HG03066 (cell line): ENCODE measurements around the gene IGSF3.
"Not testable (repeated sequence)": the region's sequence is repeated elsewhere in the genome, so short reads cannot be mapped to it uniquely, and the experiment has no call there.

ENCODE experiments used
- ATAC-seq: cut with Tn5 transposase; IDR thresholded peaks from one replicate; pipeline ENCODE4 v1.9.1; 2021; ENCODE audit warnings: low read depth; ENCODE audit not compliant: unreplicated experiment

The IGSF3 gene

DNA sequence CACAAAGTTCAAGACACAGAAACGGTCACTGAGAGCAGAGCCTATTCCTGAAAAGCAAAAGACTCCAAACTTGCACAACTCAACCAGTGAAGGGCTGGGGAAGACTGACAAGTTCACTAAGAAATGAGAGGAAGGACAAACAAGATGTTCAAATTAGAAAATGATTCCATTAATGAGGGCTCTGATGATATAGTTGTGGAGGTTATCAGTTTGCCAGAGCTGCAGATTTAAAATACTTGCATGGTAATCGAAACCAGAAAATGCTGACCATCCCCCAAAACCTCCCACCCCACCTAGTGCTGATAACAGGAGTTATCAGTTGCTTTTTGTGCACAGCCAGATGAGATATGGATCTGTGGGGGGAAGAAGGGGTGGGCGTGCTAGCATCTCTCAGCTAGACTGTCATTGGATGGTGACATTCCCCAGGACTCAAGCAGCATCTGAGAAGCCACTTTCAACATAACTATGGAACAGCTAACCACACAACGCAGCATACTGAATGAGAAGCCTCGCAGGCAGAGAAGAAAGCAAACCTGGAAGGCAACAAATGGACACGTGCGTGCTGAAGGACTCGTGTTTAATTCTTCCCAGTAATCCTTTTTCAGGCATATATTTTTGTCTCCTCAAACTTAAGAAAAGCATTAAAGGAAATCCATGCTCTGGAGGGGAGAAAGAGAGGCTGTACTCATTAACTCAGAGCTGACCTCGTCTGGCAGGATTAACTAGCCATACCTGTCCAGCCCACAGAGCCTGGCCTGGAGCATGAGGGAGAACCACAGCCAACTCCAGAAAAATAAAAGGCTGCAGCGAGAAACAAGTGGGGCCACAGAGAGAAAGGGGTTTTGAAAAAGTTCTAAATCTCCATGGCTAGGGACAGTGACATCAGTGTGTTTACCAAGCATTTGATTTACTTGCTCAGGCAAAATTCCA is 35.3 kb downstream of the IGSF3 start:
- ATAC-seq, result not testable (repeated sequence)

DNA sequence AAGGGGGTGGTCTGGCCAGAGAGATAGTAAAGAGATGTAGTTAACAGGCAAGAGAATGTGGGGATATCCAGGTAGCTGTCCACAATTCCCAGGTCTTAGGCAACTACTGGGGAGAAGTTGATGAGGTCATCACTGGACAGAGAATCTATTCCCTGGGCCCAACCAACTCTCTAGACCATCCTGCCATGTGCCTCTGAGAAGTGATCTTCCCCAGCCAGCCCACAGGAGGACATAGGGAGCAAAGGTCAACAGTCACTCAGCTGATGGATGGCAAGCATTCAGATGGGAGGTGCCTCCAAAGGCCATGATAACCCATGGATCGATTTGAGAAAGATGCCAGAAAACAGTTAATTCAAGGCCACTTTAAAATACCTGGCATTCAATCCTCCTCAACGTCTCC is 36.0 kb downstream of the IGSF3 start:
- ATAC-seq, result not testable (repeated sequence)

DNA sequence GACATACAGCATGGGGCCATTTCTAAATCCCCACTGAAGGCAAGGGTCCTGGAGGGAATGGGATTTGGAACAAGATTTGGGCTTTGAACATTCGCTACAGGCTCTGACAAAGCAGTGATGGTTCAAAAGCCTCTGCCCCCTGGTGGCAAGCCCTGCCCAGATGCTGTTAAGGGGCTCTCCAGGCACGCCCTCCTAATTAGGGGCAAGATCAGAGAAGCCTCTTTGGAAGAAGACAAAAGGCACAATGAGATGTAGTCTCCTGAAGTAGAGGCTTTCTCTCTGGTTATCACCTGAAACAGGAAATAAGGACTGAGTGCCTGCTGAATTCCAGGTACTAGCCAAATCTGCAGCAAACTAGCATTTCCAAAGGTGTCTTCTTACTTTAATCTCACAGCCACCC is 37.5 kb downstream of the IGSF3 start:
- not testable (repeated sequence) for ATAC-seq

DNA sequence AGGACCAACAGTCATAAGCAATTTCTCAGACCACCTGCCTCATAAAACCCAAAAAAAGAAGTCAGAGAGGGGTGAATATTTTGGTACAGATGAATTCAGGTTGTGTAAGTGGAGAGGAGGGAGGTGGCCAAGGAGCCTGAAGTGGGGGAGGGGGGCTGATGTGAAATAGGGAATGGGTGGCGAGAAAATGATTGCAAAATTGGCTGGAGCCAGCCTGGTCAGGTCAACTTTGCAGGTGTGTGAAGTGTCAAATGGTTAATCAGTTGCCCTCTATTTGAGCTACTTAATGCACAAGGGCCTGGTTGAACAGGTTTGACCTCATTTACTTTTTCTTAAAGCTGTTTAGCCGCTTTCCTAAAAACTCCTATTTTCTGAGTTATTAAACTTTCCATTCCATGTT is 38.1 kb downstream of the IGSF3 start:
- not testable (repeated sequence) for ATAC-seq

DNA sequence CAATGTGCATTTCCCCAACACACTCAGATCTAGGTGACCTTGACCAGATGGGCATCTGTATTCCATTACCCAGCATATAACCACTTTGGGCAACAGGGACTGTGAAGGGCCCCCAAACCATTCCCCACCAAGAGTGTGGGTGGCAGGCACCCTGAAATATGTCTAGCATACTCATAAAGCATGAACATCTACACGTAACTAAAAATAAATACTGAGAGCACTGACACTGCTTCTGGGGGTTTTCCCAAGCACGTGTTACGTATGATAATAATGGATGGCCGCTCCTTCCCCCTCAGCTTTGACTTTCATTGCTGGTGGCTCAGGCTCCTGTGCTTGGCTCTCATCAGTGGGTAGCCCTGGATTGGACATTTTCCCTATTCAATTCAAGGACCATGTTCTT is 39.1 kb downstream of the IGSF3 start:
- no peak for ATAC-seq

DNA sequence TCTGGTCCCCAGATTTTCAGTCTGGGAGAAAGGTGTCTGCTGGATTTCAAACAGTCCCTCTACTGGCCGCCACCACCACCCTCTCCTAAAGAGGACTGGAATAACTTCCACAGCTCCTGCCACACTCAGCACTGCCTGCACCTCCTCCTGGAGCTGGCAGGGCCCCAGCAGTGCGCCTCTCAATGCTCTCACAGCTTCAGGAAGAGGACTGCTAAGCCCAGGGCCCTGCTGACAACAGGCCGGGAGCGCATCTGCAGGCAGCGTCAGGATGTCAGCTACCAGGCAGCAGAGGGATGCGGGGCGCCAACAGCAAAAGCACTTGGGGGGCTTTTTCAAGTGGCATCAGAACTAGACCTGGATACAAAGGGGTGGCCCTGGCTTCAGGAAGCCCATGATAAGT is 40.2 kb downstream of the IGSF3 start:
- ATAC-seq, result not testable (repeated sequence)

DNA sequence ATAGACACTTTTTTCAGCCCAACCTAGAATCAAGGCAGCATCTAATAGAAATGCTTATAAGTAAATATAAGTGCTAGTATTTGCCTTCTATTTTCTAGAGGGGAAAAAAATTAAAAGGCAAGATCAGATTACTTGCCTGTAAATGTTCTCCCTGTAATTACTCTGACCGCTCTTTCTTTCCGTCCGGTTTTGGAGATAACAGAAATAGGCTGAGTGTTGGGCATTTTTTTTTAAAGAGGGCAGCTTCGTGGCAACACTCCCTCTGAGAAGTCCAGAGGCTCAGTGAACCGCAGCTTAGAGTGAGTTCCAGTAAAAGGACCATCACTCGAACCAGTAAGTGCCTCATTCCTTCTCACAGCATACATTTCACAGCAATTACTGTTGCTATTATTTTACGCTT is 40.6 kb downstream of the IGSF3 start:
- ATAC-seq, result not testable (repeated sequence)

DNA sequence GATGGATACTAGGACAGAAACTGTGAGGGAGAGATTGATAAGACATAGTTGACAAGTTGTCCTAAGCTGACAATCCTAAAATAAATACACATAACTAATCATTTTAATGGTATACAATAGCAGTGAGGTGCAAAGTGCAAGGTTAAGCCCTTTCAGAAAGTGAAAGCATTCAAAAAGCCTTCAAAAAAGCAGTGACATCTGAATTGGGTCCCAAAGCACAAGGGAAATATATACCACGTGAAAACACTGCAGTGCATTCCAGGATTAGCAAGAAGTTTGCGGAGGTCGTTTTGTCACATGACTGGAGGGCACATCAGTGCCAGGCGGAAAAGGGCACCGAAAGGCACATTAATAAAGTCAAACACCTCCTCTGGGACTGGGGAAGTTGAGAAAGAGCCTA is 42.4 kb downstream of the IGSF3 start:
- not testable (repeated sequence) for ATAC-seq

DNA sequence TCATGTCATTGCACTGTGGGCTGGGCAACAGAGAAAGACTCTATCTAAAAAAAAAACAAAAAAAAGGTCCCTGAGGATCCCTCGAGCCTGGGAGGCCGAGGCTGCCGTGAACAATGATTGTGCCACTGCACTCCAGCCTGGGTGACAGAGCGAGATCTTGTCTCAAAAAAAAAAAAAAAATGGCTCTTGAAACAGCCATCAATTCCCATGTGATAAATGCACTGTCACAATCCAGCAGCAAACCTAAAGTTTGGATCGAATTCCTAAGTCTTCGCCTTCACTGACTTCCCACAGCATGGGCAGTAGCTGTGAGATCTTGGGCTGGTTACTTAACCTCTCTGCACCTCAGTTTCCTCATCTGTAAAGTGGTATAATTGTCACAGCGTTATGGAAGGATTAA is 43.5 kb downstream of the IGSF3 start:
- no peak for ATAC-seq

DNA sequence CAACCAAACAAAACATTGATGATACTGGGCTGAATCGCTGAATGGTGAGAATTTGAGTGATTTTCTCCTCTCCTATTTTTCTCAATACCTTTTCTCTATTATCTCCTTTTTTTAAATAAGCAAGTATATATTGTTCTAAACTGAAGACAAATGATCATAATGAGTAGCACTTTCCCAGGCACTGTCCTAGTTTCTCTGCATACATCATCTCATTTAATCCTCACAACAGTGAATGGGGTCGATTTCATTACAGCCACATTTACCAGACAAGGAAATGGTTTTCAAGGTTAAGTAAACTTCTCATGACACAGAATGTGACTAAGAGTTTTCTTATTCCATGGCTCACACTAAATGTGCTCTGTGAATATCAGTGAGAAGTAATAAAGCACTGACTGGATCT is 45.0 kb downstream of the IGSF3 start:
- ATAC-seq, result not testable (repeated sequence)

DNA sequence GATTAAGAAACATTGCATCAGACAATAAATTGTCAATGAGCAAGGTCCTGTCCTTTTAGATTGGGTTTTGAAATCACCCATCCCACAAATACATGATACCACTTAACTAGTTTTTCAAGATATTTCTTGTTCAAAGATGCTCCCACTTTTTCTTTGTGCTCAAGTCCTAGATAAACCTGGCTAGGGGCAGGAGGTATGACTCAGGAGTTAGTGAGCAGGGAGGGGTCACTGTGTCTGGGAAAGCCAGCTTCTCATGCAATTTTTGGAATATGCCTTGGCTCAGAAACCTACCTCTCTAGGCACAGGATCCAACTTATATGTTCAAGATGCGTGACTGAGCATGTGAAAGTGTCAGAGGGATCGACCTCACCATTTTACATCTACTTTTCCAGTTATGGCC is 45.8 kb downstream of the IGSF3 start:
- not testable (repeated sequence) for ATAC-seq

DNA sequence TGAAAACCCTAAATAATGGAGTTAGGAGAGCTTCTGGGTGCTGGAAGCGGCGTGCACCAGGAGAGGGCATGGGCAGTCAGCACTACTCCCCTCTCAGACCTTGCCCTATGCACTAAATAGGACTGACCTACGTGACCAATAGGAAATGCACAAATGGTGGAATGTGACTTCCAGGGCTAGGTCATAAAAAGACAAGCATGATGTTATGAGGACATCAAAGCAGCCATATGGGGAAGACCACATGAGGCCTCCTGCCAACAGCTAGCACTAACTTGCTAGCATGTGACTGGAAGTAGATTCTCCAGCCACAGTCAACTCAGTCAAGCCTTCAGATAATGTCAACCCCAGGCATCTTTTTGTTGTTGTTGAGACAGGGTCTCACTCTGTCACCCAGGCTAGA is 47.1 kb downstream of the IGSF3 start:
- not testable (repeated sequence) for ATAC-seq

DNA sequence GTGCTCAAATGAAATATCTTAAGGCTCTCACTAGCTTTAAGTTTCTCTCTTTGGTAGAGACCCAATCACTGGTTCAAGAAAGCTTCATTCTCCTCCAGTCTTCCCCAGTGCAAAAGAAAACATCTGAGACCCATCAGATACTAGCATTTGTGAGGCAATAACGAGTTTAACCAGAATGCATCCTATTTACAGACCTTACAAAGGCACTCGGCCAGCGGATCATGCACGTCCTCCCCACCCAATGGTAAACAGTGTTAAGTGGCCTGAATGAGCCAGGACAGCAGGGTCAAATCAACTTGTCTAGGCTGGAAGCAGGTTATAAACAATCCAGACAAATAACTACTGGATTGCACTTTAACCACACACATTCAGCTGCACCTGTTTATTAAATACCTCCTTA is 48.4 kb downstream of the IGSF3 start:
- not testable (repeated sequence) for ATAC-seq

DNA sequence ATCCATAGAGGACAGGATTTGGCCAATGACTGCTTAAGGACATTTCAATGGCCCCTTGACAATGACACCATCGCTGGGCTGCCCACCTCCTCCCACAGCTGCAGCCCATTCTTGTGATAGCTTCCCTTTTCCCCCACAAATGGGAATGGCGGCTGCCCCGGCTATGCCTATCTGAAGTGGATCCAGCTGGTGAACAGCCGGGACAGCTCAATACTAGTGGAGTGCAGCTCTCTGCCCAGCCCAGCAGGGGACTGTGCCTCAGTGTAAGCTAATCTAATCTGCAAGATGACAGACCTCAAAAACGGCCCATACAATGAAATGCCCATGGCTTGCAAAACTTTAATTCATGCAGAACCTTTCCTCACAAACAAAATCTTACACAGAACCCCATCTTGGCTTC is 49.7 kb downstream of the IGSF3 start:
- ATAC-seq, result not testable (repeated sequence)

DNA sequence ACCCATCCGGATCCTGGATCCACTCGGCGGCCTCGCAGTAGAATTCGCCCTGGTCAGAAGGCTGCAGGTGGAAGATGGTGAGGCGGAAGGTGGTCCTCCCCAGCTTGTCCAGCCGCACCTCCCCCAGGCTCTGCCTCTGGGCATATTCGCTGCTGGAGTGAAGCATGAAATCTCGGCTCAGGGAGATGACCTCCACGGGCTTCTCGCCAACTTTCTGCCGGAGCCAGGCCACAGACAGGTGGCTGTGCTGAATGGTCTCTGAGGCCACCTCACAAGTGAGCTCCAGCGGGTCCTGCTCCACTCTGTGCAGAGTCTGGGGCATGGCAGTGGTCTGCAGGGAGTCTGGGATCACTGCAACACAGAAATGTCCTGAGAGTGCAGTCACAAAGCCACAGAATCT is 53.7 kb downstream of the IGSF3 start:
- not testable (repeated sequence) for ATAC-seq

DNA sequence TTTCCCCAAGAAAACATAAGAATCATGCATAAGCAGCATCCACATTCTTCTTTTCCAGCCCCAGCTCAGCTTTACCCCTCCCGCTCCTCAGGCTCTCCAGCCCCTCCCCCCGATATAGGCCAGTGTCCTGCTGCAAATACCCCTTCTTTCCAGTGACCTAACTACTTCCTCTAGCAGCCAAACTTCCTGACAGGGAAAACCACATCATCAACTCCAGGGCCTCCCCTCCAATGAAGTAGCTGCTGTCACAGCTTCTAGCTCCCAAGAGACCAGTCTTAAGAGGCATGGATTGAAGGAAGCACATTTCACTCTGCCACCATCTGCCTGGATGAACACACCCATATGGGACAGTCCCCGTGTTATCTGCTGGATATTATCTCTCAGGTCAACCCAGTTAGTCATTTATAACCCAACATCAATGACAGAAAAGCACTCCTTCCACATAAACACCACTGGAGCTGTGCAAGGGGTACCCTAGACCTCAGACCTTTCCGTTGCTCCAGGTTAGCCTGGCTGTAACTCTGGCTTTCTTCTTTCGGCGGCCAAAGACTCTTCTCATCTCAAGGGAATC is 57.6 kb downstream of the IGSF3 start:
- not testable (repeated sequence) for ATAC-seq

DNA sequence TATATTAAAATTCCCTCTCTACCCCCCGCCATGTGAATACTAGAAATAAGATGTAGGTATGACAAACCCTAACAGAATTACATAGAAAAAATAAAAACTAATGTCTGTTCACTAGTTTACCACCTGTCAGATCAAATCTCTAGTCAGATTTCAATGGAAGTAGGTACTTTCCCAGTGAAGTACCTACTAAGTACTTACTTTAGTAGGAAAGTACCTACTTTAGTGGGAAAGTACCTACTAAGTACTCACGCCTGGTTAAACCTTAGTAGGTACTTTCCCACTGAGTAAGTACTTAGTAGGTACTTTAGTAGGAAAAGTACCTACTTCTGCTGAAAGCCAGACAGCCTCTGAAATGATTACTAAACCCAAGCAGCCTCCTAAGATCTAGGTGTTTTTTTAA is 58.7 kb downstream of the IGSF3 start:
- ATAC-seq, result not testable (repeated sequence)

DNA sequence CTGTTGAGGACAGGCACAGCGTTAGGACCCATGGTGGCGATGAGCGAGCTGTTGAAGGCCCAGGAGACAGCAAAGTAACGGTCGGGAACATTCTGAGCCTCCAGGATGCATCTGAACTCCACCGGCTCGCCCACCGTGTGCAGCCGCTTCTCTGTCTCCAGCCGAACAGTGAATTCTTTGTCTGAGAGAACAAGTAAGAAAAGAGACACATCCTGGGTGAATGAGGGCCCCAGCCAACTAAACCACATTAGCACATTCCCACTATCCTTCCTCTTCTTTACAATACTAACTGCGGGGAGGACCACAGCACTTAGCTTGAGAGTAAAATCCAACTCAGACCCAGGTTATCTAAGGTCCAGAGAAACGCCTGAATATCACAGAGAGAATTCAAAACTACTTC is 59.4 kb downstream of the IGSF3 start:
- not testable (repeated sequence) for ATAC-seq

DNA sequence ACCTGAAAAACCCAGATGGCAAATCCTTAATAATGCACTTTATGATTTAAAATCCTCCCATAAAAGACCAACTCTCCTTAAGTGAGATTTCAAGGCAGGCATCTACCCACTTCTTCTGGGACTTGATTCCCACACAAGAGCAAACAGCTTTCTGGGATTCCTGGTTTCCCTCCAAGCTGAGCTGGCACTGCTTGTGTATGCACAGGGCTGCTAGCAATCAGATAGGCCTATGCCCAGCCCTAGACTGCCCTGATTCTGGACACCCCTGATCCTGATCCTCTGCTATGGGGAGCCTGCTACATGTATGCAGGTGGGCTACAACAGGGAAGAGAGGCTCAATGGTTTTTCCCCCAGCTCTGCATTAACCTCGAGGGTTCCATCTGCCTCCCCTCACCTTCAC is 60.1 kb downstream of the IGSF3 start:
- not testable (repeated sequence) for ATAC-seq

DNA sequence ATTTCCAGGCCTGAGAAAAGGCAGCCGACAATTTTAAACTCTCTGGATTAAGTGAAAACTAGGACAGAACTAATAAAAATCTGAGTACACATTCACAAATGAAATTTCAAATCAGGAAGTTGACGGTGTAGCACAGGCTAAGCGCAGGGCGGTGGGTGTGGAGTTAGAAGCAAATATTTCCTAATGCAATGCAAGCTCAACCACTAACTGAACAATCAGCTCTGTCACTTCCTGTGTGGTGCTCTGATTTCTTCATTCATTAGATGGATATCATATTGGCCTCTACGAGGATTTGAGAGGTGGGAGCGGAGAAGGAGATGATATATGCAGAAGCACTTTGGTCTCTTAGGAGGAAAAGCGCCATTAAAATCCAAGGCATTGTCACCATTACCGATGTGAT is 61.5 kb downstream of the IGSF3 start:
- not testable (repeated sequence) for ATAC-seq

DNA sequence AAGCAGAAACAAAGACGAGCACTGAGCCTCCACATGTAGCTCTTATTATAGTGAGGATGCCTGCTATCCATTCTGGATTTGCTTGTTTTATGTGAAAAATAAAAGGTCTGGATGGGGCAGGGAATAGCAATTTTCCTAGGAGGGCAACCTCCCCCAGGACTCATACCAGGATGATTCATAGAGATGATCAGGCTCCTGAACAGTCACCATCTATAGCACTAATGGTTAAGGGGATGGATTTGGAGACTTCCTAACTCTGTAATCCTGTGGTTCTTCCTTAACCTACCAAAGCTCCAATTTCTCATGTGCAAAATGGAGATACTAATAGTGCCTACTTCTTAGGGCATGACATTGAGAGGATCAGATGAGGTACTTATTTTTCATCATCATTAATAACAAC is 62.2 kb downstream of the IGSF3 start:
- ATAC-seq, result no peak

DNA sequence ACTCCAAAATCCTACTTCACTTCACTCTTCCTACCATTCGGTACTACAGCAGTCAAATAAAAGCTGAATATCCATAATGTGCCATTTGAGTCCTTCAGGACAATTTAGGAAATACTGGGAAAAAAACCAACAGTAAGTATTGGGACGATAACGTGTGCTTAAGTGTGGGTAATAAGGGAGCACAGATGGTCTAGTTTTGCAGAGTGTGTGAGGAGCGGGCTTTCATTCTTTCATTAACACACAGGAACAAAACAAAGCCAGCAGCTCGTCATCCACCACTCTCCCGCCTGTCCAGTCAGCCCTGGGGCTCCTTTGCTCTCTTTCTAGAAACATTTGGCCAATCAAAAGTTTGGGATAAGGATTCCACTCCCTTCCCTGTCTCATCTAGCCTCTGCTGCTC is 63.1 kb downstream of the IGSF3 start:
- not testable (repeated sequence) for ATAC-seq
